Measurements from ENCODE around the gene TSKS. TPM values are rescaled to one million over a fixed set of nuclear protein-coding genes. Genes with fewer than 3 reads are reported as not detected.

TSKS gene
- total RNA-seq, 1 donor from 2014 or later, result not detected

GRCh38 chr19:49767967-49768581 is 5.0 kb upstream of the TSKS start:
- Histone ChIP-seq H3K4me3 (peak overlapping the region; percentile 94), H3K36me3 (no peaks in the 10 kb centered on the region), H3K27me3 (no peaks in the 10 kb centered on the region), H3K4me1 (peaks cover 8% of the 10 kb centered on the region), H3K79me2 (ENCODE audit: low read depth) (peaks cover 62% of the 10 kb centered on the region), H2AFZ (replicated peaks) (no peak overlapping the region), H3K9ac (peak overlapping the region; percentile 91), H3F3A (ENCODE audit: low read depth) (peaks cover 12% of the 10 kb centered on the region), H3K27ac (no peak overlapping the region), H3K4me2 (peak overlapping the region; percentile 98), H3K9me3 (ENCODE audit: low read depth) (no peaks in the 10 kb centered on the region), H4K20me1 (ENCODE audit: low read depth) (no peaks in the 10 kb centered on the region)
- peak; percentile 26 for DNase-seq (ENCODE audit: low spot score)
- H3K4me3 Mint-ChIP-seq, result peak overlapping the region; percentile 95
- H3K9me3 Mint-ChIP-seq, result no peaks in the 10 kb centered on the region
- peaks cover 32% of the 10 kb centered on the region for H3K4me1 Mint-ChIP-seq
- no peak for TF ChIP-seq CTCF (IDR thresholded peaks at IDR 0.05)
- TF ChIP-seq EZH2phosphoT487 (IDR thresholded peaks at IDR 0.05), result no peak
- no peak for TF ChIP-seq EZH2 (IDR thresholded peaks at IDR 0.05)
- no peaks in the 10 kb centered on the region for H3K36me3 Mint-ChIP-seq
- no peak overlapping the region for H3K27ac Mint-ChIP-seq
- peaks cover 11% of the 10 kb centered on the region for H3K27me3 Mint-ChIP-seq (ENCODE audit: insufficient read depth, low read depth)

- TF ChIP-seq EZH2phosphoT487 (IDR thresholded peaks at IDR 0.05), result no peak
- TF ChIP-seq CTCF (IDR thresholded peaks at IDR 0.05), result no peak
- TF ChIP-seq EZH2 (IDR thresholded peaks at IDR 0.05), result no peak
- peaks cover 11% of the 10 kb centered on the region for H3K27me3 Mint-ChIP-seq (ENCODE audit: insufficient read depth, low read depth)
- peaks cover 12% of the 10 kb centered on the region for H3F3A ChIP-seq (ENCODE audit: low read depth)
- H3K9me3 Mint-ChIP-seq, result no peaks in the 10 kb centered on the region
- peaks cover 55% of the 10 kb centered on the region for H3K79me2 ChIP-seq (ENCODE audit: low read depth)
- no peaks in the 10 kb centered on the region for H3K9me3 ChIP-seq (ENCODE audit: low read depth)
- no peak overlapping the region for H2AFZ ChIP-seq (replicated peaks)
- H3K27ac Mint-ChIP-seq, result peak overlapping the region; percentile 62
- H4K20me1 ChIP-seq (ENCODE audit: low read depth), result no peaks in the 10 kb centered on the region
- H3K36me3 Mint-ChIP-seq, result no peaks in the 10 kb centered on the region
- no peak overlapping the region for H3K27ac ChIP-seq
- peak overlapping the region; percentile 94 for H3K4me3 ChIP-seq
- peaks cover 32% of the 10 kb centered on the region for H3K4me1 Mint-ChIP-seq
- H3K36me3 ChIP-seq, result no peaks in the 10 kb centered on the region
- H3K4me2 ChIP-seq, result peak overlapping the region; percentile 98
- DNase-seq (ENCODE audit: low spot score), result peak; percentile 59
- peak overlapping the region; percentile 95 for H3K4me3 Mint-ChIP-seq
- H3K27me3 ChIP-seq, result no peaks in the 10 kb centered on the region
- H3K4me1 ChIP-seq, result peaks cover 8% of the 10 kb centered on the region
- peak overlapping the region; percentile 91 for H3K9ac ChIP-seq
Observed at GRCh38 chr19:49767381-49767780, 4.3 kb upstream of the TSKS start.

- H3K36me3 ChIP-seq, result no peaks in the 10 kb centered on the region
- H3K27ac ChIP-seq, result peak within 1 kb of the TSS; percentile 99
- no peaks in the 10 kb centered on the region for H3K27me3 ChIP-seq
- DNase-seq (ENCODE audit: low spot score), result no peak
- Mint-ChIP-seq H3K4me3 (peak within 1 kb of the TSS; percentile 95), H3K27ac (peak within 1 kb of the TSS; percentile 96), H3K27me3 (ENCODE audit: insufficient read depth, low read depth) (peaks cover 11% of the 10 kb centered on the region), H3K9me3 (no peaks in the 10 kb centered on the region), H3K4me1 (peaks cover 32% of the 10 kb centered on the region), H3K36me3 (no peaks in the 10 kb centered on the region)
- H2AFZ ChIP-seq (replicated peaks), result peak within 1 kb of the TSS; percentile 66
- H3F3A ChIP-seq (ENCODE audit: low read depth), result peaks cover 12% of the 10 kb centered on the region
- H3K9ac ChIP-seq, result peak within 1 kb of the TSS; percentile 91
- TF ChIP-seq EZH2phosphoT487 (IDR thresholded peaks at IDR 0.05) (no peak), EZH2 (IDR thresholded peaks at IDR 0.05) (no peak), CTCF (IDR thresholded peaks at IDR 0.05) (no peak)
- no peaks in the 10 kb centered on the region for H4K20me1 ChIP-seq (ENCODE audit: low read depth)
- peak within 1 kb of the TSS; percentile 98 for H3K4me2 ChIP-seq
- H3K9me3 ChIP-seq (ENCODE audit: low read depth), result no peaks in the 10 kb centered on the region
- H3K4me3 ChIP-seq, result peak within 1 kb of the TSS; percentile 94
- peaks cover 50% of the 10 kb centered on the region for H3K79me2 ChIP-seq (ENCODE audit: low read depth)
- peaks cover 8% of the 10 kb centered on the region for H3K4me1 ChIP-seq
Observed at GRCh38 chr19:49766930-49767299, 3.8 kb upstream of the TSKS start, which contains the start of gene AP2A1. Gene AP2A1 (plus strand): TSS chr19:49767001. CDS start chr19:49767134, 133 bp downstream.
